ENCODE measurements around the gene EPHB1. TPM values are rescaled to one million over a fixed set of nuclear protein-coding genes. Genes with fewer than 3 reads are reported as not detected.
"Not testable (repeated sequence)": the region's sequence is repeated elsewhere in the genome, so short reads cannot be mapped to it uniquely, and the experiment has no call there.

EPHB1 gene
- total RNA-seq, 8 experiments from 2014 or later = 0.31 to 21.1 (median 13.7) TPM; not detected in 1

GRCh38 chr3:134993011-134993410 lies 198.0 kb downstream of the EPHB1 start:
- 0 to 80% methylated on average over 1 of the region's 1 CpG; no CpG with 5 or more reads in 8 of the 10 experiments for WGBS, 10 experiments
- ATAC-seq (replicated peaks in 6 of 8) = no peak

DNA sequence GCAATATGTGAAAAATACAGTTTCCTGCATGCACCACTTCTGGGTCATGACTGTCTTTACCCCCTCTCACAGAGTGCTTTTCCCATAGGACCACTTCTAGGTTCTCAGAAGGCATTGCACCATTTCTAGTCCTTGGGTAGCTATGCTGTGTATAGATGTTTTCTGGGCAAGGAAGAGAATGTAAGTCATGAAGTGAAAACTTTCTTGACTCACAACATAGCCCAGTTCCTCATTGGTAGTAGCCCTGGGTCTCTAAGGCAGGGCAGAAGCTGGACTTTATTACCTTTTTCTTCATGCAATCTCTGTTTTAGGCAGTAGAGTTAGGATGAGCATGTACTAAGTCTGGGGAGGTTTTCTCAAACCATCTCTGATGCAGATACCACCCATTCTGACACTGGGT lies 203.1 kb downstream of the EPHB1 start:
- in situ Hi-C loops (cut with MboI; ENCODE audit: low pct_unique_long_range_greater_than_20kb in 2 of 9, low sequenced_read_pairs in 9 of 9, unreplicated experiment in 9 of 9) = no loop called here
- Histone ChIP-seq H3K27ac (no peak overlapping the region), H3K4me1 (replicated peaks in 1 of 2) (peaks cover 0 to 4% of the 10 kb centered on the region in 2 donors), H3K4me3 (no peak overlapping the region)
- ATAC-seq (replicated peaks in 6 of 8) = peak in 1 of 8 experiments; percentile 4

More at GRCh38 chr3:134993011-134993410, 198.0 kb downstream of the EPHB1 start:
- Histone ChIP-seq H3K4me3 (no peak overlapping the region), H3K27ac (no peak overlapping the region), H3K4me1 (replicated peaks in 1 of 2) (peaks cover 17 to 33% of the 10 kb centered on the region in 2 donors)
- in situ Hi-C loops (cut with MboI; ENCODE audit: low pct_unique_long_range_greater_than_20kb in 2 of 9, low sequenced_read_pairs in 9 of 9, unreplicated experiment in 9 of 9) = no loop called here

DNA sequence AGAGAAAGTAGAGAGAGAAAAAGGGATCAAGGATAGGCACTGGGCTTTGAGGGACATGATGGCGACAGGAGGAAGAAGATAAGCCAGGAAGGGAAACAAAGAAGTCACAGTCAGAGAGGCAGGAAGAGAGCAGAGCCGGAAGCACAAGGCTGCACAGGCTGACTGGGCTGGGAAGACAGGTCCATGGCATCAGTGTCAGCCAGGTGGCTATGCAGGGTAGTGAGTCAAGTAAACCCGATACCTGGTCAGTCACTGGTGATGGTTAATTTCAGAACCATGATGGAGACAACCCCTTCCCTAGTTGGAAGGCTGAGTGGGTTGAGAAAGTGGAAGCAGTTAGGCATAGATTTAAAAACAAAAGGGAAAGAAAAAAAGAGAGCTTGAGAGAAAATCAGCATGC lies 203.8 kb downstream of the EPHB1 start:
- Histone ChIP-seq H3K27ac (no peak overlapping the region), H3K4me1 (replicated peaks in 1 of 2) (peaks cover 0 to 4% of the 10 kb centered on the region in 2 donors), H3K4me3 (no peak overlapping the region)
- 45 to 100% (median 88%) methylated on average over 1 to 3 of the region's 3 CpGs; no CpG with 5 or more reads in 1 of the 10 experiments for WGBS, 10 experiments
- ATAC-seq (replicated peaks in 6 of 8) = no peak
- in situ Hi-C loops (cut with MboI; ENCODE audit: low pct_unique_long_range_greater_than_20kb in 2 of 9, low sequenced_read_pairs in 9 of 9, unreplicated experiment in 9 of 9) = no loop called here

DNA sequence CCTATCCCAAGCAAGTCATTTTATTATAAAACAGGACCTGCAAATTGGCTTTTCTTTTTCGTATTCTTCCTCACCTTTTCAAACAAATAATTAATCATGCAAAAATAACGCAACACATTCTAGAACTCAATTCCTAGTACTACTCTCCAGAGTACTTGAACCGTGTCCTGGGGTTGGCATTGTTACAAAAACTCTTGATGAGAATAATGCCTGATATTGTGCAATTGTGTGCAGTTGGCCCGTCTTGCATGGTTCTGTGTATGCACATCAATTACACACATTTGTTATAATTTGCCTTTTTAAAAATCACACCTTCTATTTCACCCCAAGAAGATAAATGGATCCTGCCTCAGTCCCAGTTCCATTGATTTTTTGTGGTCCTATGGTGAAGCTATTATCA lies 205.4 kb downstream of the EPHB1 start:
- Histone ChIP-seq H3K4me1 (replicated peaks in 1 of 2) (peaks cover 0 to 4% of the 10 kb centered on the region in 2 donors), H3K4me3 (no peak overlapping the region), H3K27ac (no peak overlapping the region)
- no peak for ATAC-seq (replicated peaks in 6 of 8)
- in situ Hi-C loops (cut with MboI; ENCODE audit: low pct_unique_long_range_greater_than_20kb in 2 of 9, low sequenced_read_pairs in 9 of 9, unreplicated experiment in 9 of 9) = no loop called here
- WGBS, 10 experiments = 0 to 100% (median 61%) methylated on average over 1 to 4 of the region's 4 CpGs

GRCh38 chr3:135005616-135006015 lies 210.6 kb downstream of the EPHB1 start:
- H3K27ac ChIP-seq; in situ Hi-C loops (cut with MboI; ENCODE audit: low pct_unique_long_range_greater_than_20kb in 2 of 9, low sequenced_read_pairs in 9 of 9, unreplicated experiment in 9 of 9); H3K4me3 ChIP-seq; ATAC-seq (replicated peaks in 6 of 8); H3K4me1 ChIP-seq (replicated peaks in 1 of 2): not testable (repeated sequence)
- no CpG with 5 or more reads among the region's 19 CpGs for WGBS, 10 experiments

- Histone ChIP-seq H3K27ac (no peak overlapping the region), H3K4me1 (replicated peaks in 1 of 2) (peaks cover 0 to 16% of the 10 kb centered on the region in 2 donors), H3K4me3 (no peak overlapping the region)
- in situ Hi-C loops (cut with MboI; ENCODE audit: low pct_unique_long_range_greater_than_20kb in 2 of 9, low sequenced_read_pairs in 9 of 9, unreplicated experiment in 9 of 9) = no loop called here
- 16 to 77% (median 60%) methylated on average over 1 to 7 of the region's 7 CpGs for WGBS, 10 experiments
- peak in 5 of 8 experiments; percentile 31 to 88 (median 61) for ATAC-seq (replicated peaks in 6 of 8)
These were observed 212.5 kb downstream of the EPHB1 start for GRCh38 chr3:135007607-135008006.

DNA sequence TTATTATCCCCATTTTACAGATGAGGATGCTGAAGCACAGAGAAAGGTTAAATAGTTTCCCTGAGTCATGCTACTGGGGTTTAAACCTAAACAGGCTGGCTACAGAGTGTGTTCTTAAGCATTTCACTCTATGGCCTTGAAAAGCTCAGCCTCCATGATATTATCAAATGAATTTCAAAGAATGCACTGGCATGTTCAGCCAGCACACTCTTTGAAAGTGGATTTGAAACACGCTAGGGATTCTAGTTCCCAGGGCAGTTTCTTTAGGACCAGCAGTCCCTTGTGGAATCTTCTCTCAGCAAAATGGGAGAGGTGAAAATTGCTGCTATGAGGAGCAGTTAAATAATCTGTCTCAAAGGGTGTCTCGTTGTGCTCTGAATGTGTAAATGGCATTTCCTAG lies 213.3 kb downstream of the EPHB1 start:
- in situ Hi-C loops (cut with MboI; ENCODE audit: low pct_unique_long_range_greater_than_20kb in 2 of 9, low sequenced_read_pairs in 9 of 9, unreplicated experiment in 9 of 9) = no loop called here
- ATAC-seq (replicated peaks in 6 of 8) = no peak
- Histone ChIP-seq H3K27ac (no peak overlapping the region), H3K4me1 (replicated peaks in 1 of 2) (peaks cover 0 to 16% of the 10 kb centered on the region in 2 donors), H3K4me3 (no peak overlapping the region)
- WGBS, 10 experiments = 51 to 100% (median 84%) methylated on average over 1 to 2 of the region's 2 CpGs; no CpG with 5 or more reads in 6 of the 10 experiments

DNA sequence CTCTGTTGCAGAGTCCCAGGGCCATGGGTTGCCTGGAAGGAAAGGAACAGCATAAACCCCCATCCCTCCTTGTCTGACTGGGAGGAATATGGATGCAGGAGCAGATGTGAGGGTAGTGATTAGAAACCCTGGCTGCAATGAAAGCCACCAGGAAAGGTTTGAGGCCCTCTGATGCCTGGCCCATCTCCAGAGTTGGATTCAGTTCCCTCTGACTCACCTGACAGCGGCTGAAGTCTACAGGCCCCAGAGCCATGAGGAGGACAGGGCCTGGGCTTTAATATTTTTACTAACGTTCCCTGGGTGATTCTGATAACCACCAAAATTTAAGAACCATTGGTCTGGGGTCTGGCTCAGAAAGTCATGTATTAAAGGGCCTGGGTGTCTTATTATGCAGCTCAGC lies 214.0 kb downstream of the EPHB1 start:
- WGBS, 10 experiments = 42 to 100% (median 89%) methylated on average over 1 to 2 of the region's 2 CpGs; no CpG with 5 or more reads in 4 of the 10 experiments
- H3K27ac ChIP-seq = no peak overlapping the region
- peaks cover 0 to 16% of the 10 kb centered on the region in 2 donors for H3K4me1 ChIP-seq (replicated peaks in 1 of 2)
- no peak for ATAC-seq (replicated peaks in 6 of 8)
- in situ Hi-C loops (cut with MboI; ENCODE audit: low pct_unique_long_range_greater_than_20kb in 2 of 9, low sequenced_read_pairs in 9 of 9, unreplicated experiment in 9 of 9) = no loop called here
- no peak overlapping the region for H3K4me3 ChIP-seq

GRCh38 chr3:135012101-135012500 lies 217.0 kb downstream of the EPHB1 start:
- in situ Hi-C loops (cut with MboI; ENCODE audit: low pct_unique_long_range_greater_than_20kb in 2 of 9, low sequenced_read_pairs in 9 of 9, unreplicated experiment in 9 of 9) = no loop called here
- peaks cover 5 to 21% of the 10 kb centered on the region in 2 donors for H3K4me1 ChIP-seq (replicated peaks in 1 of 2)

DNA sequence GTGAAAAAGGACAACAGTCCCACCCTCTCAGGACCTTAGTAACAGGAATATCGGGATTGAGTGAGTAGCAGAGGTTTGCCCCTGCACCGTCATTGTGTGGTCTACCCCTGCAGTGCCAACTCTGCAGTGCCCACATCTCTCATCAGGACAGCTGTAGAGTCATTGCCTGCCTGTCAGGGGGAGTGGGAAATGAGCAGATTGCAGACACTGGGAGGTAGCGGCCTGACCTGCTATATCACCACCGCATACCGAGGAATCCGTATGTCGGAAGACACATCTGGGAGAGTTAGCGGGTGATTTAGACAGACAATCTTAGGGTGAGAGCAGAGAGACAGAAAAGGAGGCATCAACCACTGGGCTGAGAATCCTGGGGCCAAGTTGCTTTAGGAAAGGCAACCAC lies 218.1 kb downstream of the EPHB1 start:
- 80 to 100% (median 100%) methylated on average over 1 to 5 of the region's 8 CpGs; no CpG with 5 or more reads in 5 of the 10 experiments for WGBS, 10 experiments
- Histone ChIP-seq H3K4me3 (no peak overlapping the region), H3K4me1 (replicated peaks in 1 of 2) (peaks cover 15 to 20% of the 10 kb centered on the region in 2 donors), H3K27ac (no peak overlapping the region)
- in situ Hi-C loops (cut with MboI; ENCODE audit: low pct_unique_long_range_greater_than_20kb in 2 of 9, low sequenced_read_pairs in 9 of 9, unreplicated experiment in 9 of 9) = no loop called here
- no peak for ATAC-seq (replicated peaks in 6 of 8)

More at GRCh38 chr3:135012101-135012500, 217.0 kb downstream of the EPHB1 start:
- Histone ChIP-seq H3K4me3 (no peak overlapping the region), H3K27ac (no peak overlapping the region)
- peak in 3 of 8 experiments; percentile 26 to 47 (median 30) for ATAC-seq (replicated peaks in 6 of 8)
- 65 to 95% (median 89%) methylated on average over 3 of the region's 3 CpGs; no CpG with 5 or more reads in 7 of the 10 experiments for WGBS, 10 experiments

DNA sequence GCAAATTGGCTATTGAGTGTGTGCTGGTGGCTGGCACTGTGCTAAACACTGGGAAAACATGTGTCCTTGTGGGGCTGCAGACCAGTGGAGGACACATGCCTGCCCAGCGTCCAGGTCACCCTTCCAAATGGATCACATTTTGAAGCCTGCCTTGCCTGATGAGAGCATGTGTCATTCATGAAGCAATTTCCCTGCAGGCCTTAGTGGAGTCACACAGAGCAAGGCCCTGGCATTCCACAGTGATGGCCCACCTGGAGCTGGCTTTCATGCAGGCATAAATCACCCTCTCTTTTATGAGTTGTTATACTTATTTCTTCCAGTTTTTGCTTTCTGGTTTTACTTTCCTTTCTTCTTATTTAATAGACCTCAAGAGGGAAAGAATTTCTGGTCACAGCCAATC lies 219.5 kb downstream of the EPHB1 start:
- no peak for ATAC-seq (replicated peaks in 6 of 8)
- 0% methylated on average over 1 of the region's 1 CpG; no CpG with 5 or more reads in 9 of the 10 experiments for WGBS, 10 experiments
- in situ Hi-C loops (cut with MboI; ENCODE audit: low pct_unique_long_range_greater_than_20kb in 2 of 9, low sequenced_read_pairs in 9 of 9, unreplicated experiment in 9 of 9) = no loop called here
- Histone ChIP-seq H3K4me3 (no peak overlapping the region), H3K27ac (no peak overlapping the region), H3K4me1 (replicated peaks in 1 of 2) (peaks cover 18 to 28% of the 10 kb centered on the region in 2 donors)

- no peak overlapping the region for H3K4me3 ChIP-seq
- WGBS, 10 experiments = 39 to 100% (median 57%) methylated on average over 1 to 8 of the region's 9 CpGs
- H3K4me1 ChIP-seq (replicated peaks in 1 of 2) = peaks cover 18 to 32% of the 10 kb centered on the region in 2 donors
- ATAC-seq (replicated peaks in 6 of 8) = peak in 5 of 8 experiments; percentile 64 to 81 (median 77)
- in situ Hi-C loops (cut with MboI; ENCODE audit: low pct_unique_long_range_greater_than_20kb in 2 of 9, low sequenced_read_pairs in 9 of 9, unreplicated experiment in 9 of 9) = no loop called here
- no peak overlapping the region for H3K27ac ChIP-seq
These were observed 222.2 kb downstream of the EPHB1 start for GRCh38 chr3:135017003-135017893.

- 50 to 100% (median 87%) methylated on average over 1 to 6 of the region's 7 CpGs; no CpG with 5 or more reads in 3 of the 10 experiments for WGBS, 10 experiments
- no peak overlapping the region for H3K4me3 ChIP-seq
- no peak for ATAC-seq (replicated peaks in 6 of 8)
- H3K4me1 ChIP-seq (replicated peaks in 1 of 2) = peaks cover 18 to 32% of the 10 kb centered on the region in 2 donors
- H3K27ac ChIP-seq = no peak overlapping the region
- in situ Hi-C loops (cut with MboI; ENCODE audit: low pct_unique_long_range_greater_than_20kb in 2 of 9, low sequenced_read_pairs in 9 of 9, unreplicated experiment in 9 of 9) = no loop called here
These were observed 223.3 kb downstream of the EPHB1 start for GRCh38 chr3:135018149-135018923.

All from motor neuron (in vitro differentiated cells).